Panc1 (cell line): ENCODE measurements around the gene NTRK1.

Experiments
- CTCF ChIP-seq: fragments of 450-650 bp; IDR thresholded peaks from 2 replicates; pipeline ENCODE4 v1.5.1; 2017; ENCODE audit warnings: mild to moderate bottlenecking
- POLR2AphosphoS5 ChIP-seq: IDR thresholded peaks from 2 replicates; pipeline ENCODE4 v1.6.1; 2012; ENCODE audit warnings: mild to moderate bottlenecking, low read depth, low read length, moderate library complexity
- REST ChIP-seq, 2 experiments: IDR thresholded peaks; 2 replicates each; pipeline ENCODE4 v1.6.1; 2011 to 2012; ENCODE audit warnings: low read depth in 2 of 2, control low read depth in 1 of 2, low read length in 1 of 2, mild to moderate bottlenecking in 1 of 2, moderate library complexity in 1 of 2; ENCODE audit not compliant: insufficient read depth in 1 of 2

GRCh38 chr1:156887317-156887716 is 26.7 kb downstream of the NTRK1 start:
- TF ChIP-seq CTCF (no peak), REST (IDR thresholded peaks at IDR 0.05; ENCODE audit: insufficient read depth in 1 of 2, low read depth in 2 of 2, low read length in 1 of 2) (no peak), POLR2AphosphoS5 (no peak)
